Tongue (tissue), 2 donors: ENCODE data around the gene TRABD2B. TPM values are rescaled to one million over a fixed set of nuclear protein-coding genes. Genes with fewer than 3 reads are reported as not detected.

ENCODE experiments used
- DNase-seq: peaks from one replicate; pipeline ENCODE4 v3.0.0-alpha.2; 2015
- total RNA-seq: library from RNA; depleted of rRNA; stranded (reverse); fragments of >200 nt; gene quantifications from one replicate; pipeline ENCODE4 v1.2.3, GENCODE V29; 2014

TRABD2B gene
- total RNA-seq, 1 donor from 2014 or later, result 1.5 TPM

DNA sequence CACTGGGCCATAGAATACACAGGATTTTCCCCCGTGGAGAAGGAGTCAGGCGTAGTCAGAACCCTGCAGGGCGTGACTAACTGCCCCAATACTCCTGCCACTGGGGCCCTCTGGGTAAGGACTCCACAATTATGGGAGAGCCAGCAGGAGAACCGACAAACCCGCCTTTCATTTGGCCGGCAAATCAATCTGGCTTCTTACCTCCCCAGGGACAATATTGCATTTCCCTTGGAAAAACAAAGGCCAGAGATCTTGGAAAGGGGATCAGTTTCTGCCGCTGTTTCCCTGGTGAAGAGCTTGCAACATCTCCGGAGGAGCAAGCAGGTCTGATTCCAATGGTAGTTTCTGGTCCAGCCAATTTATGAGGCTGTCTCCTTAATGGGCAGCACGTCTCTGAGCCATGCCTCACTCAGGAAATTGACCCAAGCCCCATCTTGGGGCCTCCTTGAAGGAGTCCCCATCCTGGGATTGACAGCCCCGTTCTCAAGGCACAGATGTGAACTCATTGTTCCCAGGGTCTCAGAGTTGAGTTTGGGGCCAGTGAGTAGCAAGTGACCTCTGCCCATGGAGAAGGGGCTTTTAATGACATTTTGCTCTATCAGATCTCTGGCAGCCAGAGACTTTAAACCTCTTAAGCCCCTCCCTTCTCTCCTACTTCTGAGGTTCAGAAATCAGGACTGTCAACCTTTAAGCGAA, 4.3 kb downstream of the TRABD2B start:
- DNase-seq, result no peak

DNA sequence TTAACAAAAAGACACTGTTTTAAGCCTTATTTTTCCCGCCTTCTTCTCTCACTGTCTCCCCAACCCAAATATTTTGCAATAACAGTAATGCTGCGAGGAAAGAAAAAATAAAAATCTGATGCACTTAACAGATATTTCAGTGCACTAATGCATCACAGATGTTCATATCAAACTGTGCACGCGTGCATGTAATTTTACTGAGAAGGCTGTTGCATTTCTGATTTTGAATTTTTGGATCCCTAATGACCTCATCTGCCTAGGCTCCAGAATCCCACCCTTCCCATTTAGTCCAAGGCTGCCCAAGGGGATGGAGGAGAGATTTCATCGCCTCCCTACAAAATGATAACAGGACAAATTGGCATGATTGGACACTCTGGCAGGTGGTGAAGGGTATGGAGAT, 5.5 kb downstream of the TRABD2B start:
- peak; percentile 20 for DNase-seq

DNA sequence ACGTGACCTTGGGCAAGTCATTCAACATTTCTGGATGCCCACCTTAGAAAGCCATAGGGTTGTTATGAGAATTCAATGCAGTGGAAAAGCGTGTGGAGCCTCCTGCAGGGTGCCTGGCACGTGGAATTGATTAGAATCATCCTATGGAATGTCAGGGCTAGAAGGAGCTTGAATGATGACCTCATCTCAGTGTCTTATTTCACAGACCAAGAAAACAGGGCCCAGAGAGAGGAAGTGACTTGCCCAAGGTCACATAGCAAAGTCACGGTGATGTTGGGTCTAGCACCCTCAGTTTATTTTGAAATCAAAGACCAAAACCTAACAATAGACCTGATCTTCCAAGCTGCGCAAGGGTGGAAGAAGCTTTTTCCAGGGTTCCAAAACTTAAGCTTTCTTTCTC, 6.0 kb downstream of the TRABD2B start:
- DNase-seq, result peak; percentile 22

DNA sequence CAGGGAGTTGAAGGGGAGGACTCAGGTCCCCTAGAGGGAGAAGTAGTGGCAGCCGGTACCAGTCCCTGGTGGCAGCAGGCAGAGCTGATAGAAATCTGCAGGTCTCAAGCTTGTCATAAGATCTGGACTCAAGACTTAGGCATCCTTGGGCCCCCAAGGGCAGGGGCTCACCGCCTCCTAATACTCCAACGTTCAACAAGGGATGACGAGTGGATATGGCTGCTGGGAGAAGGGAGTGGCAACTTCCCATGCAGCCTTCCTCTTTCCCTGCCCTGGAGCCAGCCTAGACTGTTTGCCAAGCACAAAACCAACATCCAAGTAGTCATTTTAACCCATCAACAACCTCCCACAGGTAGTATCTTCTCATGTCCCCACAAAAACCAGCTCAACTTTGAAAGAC, 6.9 kb downstream of the TRABD2B start:
- no peak for DNase-seq

DNA sequence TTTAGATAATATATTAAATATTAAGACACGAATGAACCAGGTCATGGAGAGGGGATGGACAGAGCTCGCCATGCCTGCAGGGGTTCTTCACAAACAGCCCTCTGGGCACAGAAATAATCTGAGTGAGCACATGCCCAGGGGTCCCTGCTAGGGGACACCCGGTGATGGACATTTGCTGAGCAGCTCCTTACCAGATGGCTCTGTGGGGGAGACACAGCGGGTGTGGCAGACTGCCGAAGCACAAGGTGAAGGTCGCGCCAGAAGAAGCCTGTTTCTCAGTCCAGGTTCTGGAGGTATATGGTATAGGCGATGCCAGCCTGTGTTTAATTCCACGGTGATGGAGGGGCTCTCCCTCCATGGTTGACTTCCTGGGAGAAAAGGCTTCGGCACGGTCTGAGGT, 9.6 kb downstream of the TRABD2B start:
- no peak for DNase-seq

DNA sequence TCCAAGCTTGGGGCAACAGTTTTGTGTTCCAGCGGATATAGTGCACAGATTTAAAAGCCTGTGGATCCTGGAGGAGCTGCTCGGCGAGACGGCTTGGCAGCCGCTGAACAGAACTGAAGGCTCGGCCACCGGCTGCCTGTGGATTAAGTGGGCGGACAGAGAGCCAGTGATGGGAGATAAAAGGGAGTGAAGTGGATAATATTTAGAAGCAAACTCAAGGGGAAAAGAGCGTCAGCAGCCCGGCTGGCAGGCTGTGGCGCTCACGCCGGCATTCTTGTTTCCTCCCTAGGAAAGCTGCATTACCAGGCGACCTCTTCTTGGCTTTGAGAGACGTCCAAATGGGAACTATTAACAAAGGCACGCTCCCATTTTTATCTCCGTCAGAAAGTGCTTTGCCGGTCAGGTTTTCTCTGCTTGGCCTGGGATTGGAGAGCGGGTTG, 10.4 kb downstream of the TRABD2B start:
- DNase-seq, result peak; percentile 70

DNA sequence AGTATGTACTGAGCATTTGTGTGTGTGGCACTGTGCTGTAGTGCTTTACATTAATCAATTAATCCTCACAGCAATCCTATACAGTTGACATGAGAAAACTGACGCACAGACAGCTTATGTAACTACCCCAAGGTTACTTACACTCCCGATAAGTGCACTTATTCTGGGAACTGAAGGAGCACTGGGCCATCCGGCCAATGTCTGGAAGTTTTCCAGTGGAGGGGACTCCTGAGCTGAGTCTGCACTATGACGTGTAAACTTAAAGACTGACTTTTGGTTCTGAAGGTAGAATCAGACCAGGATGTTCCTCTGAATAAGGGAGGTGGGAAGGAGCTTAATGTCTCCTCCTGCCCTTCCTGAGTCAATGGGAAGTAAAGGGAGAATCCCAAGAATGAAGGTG, 12.2 kb downstream of the TRABD2B start:
- DNase-seq, result no peak

DNA sequence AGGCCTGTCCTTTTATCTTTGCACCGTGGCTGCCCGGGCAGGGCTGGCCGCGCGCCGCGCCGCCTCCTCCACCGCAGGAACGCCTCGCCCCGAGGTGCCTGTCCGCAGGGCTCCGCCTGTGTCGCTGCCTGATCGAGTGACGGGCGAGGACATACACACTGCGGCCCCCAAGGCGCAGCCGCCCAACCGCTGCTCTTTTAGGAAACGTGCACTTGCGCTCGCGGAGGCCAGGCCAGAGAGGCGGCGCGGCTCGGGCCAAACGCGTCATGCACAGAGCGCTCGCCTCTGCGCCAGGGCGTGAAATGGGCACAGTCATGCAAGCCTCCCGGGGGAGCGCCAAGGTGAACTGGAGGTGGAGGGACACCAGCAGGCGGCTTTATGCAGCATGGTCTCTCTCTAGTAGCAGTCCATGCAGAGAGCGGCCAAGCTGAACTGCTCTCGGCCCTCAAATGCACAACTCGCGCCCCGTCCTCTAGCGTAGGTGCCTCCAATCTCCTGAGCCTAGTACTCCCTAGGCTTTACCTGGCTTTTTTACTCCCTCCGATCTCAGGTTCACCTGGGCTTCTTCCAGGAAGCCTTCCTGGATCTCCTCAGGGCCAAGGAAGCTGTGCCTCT, 12.9 kb downstream of the TRABD2B start:
- peak; percentile 34 for DNase-seq

DNA sequence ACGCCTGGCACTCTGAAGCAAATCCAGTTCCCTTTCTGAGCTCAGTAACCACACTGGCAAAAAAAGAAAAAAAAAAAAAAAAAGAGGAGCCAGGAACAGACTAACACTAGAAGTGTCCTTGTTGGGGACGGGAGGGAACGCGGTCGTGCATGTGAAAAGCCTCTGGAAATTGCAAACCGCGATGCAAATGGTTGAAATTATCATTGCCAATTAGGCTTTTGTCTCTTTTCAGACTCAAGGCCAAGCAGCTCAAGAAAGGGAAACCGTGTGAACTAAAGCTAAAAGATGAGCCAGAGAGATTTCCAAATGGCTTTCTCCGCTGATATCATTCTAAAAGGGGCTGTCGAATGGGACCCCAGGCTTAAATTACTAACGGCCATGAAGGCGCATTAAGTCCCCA, 13.5 kb downstream of the TRABD2B start:
- DNase-seq, result no peak

DNA sequence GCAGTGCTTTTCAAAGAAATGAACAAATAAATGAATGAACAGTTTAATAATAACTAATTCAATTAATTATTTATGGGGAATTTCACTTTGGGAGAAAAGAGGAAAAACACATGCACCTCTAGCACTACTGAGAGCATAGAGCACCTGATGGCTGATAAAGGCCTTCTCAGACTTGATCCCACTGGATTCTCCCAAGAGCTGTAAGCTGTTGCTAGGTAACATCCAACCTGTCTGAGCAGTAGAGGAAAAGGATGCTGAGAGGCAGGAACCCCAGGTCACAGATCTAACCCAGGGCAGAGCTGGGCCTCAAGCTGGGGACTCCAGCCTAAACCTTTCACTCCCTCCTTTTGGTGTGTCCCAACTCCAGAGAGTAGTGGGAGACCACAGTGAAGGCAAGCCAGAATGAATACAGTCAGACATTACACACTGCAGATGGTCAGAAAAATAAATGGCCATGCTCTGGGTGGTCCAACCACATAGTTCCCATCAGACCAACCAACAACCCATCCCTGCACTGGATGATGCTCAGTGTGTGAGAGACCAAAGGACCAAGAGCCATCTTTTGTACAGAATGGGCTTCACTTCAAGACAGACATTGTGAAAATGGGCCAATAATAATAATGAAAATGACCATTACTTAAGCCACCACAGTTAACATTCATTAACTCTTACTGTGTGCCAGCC, 15.4 kb downstream of the TRABD2B start:
- DNase-seq, result no peak

DNA sequence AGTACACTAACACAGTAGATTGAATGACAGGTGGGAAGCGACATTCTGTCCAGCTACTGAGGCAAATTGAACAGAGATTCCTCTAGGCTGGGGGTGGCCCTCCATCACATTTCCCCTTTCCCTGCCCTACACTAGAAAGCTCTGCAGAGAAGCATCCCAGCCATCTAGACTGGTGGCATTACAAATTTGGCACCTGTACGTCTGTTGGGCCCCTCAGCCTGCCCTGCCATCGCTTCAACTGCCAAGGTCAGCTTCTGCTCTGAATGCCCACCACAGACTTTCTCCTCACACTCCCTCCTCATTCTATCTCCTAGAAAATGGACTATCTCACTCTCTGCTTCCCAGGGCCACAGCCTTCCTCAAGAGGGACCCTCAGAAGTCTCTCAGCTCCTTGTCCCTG, 16.7 kb downstream of the TRABD2B start:
- no peak for DNase-seq

DNA sequence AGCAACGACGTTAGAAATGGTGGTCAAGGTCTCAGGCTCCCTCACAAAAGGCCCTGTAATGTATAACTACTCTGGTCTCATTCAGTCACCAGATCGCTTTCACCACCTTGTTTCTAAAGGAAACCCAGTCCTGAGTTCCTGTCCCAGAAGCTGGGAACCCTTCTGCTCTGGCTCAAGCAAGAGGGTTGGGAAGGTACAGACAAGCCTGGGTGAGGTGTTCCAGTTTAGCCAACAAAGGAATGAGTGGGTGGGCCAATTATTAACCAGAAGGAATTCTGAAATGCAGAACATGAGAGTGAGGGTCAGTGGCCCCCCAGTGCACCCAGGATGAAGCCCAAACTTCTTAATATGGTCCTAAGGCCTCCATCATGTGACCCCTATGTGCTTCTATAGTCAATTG, 17.5 kb downstream of the TRABD2B start:
- DNase-seq, result no peak

DNA sequence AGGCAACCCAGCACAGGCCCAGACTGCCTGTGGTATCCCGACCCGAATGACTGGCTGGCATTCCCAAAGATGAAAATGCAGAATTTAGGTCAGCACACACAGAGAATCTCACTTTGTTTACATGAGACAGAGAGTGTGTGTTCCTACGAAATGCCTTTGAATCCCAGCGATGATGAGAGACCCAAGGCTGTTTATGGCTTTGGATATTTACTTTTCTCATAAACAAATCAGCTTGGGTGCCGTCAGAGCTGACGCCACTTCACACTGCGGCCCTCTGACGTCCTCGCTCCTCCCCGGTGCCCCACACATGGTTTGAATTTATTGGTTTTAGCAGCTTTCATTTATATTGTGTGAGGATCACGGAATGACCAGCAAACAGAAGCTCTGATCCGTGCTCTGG, 18.7 kb downstream of the TRABD2B start:
- peak; percentile 36 for DNase-seq

DNA sequence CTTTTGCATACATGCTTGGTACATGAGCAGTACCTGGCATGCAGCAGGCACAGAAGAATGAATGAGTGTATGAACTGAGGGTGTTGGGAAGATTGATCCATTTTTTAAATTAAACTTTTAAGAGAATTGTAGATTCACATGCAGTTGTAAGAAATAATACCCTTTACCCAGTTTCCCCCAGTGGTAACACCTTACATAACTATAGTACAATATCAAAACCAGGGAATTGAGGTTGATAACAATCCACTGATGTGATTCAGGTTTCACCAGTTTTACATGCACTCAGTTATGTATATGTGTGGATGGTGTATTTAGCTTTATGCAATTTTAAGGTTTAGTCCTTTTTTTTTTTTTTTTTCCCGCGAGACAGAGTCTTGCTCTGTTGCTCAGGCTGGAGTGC, 20.5 kb downstream of the TRABD2B start:
- DNase-seq, result no peak

DNA sequence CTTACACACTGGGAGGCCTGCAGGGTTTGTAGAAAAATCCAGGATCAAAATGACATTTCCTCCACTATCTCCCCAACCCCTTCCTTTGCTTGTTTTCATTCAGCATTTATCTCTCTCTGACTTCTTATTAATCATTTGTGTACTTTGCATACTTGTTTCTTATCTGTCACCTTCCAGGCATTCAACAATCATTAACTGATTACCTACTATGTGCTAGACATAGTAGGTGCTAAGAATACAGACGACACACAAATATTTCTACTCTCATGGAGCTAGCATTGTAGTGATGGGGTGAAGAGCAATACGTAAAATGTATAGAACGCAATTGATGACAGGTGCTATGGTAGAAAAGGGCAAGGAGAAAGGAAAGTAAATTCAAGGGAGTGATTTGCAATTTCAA, 20.9 kb downstream of the TRABD2B start:
- no peak for DNase-seq

DNA sequence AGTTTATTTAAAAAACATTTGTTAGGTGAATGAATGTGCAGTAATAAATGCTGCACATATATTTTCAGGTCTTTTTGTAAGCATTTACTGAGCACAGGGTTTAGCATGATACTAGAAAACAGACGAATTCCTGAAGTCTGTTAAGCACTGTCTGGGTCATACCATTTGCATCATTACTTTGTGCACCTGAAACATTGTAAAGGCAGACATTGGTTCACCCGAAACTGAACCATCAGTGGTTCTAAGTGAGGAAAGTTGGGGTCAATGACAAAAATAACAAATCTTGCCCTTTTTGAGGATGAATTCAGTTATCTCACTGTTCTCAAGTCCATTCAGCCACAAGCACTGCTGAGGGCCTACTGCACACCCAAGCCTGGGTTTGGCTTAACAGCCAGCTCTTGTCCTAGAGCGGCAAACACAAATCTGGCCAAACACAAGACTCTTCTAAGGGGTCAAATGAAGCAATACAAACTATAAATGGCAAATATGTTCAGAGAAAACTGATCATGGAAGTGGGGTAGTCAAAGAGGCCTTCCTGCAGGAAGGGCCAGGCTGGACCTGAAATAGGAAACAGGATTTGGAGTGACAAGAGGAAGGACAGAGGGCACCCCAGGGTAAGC, 21.8 kb downstream of the TRABD2B start:
- no peak for DNase-seq

DNA sequence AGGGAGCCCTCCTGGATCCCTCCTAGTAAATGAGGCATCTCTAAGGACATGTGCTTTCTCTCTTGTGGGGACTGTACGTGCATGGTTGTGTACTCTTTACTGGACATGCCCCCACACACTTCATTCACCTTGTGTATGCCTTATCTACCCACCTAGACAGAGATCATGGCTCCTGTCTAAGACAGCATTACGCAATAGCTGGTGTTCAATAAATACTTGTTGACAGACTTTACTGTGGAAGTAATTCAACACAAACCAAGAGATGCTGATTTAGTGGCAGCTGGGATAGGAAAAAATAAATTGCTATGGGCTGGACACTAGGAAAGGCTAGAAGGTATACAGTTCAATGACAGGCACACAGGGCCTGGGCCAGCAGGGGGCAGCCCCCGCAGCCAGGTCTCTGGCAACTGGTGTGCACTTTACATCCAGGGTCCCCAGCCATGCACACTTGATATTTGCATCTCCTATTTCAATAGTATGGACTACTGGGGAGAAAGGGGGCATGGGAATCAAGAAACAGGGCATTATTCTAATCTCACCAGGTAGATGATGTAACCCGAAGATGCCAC, 24.2 kb downstream of the TRABD2B start:
- DNase-seq, result no peak

DNA sequence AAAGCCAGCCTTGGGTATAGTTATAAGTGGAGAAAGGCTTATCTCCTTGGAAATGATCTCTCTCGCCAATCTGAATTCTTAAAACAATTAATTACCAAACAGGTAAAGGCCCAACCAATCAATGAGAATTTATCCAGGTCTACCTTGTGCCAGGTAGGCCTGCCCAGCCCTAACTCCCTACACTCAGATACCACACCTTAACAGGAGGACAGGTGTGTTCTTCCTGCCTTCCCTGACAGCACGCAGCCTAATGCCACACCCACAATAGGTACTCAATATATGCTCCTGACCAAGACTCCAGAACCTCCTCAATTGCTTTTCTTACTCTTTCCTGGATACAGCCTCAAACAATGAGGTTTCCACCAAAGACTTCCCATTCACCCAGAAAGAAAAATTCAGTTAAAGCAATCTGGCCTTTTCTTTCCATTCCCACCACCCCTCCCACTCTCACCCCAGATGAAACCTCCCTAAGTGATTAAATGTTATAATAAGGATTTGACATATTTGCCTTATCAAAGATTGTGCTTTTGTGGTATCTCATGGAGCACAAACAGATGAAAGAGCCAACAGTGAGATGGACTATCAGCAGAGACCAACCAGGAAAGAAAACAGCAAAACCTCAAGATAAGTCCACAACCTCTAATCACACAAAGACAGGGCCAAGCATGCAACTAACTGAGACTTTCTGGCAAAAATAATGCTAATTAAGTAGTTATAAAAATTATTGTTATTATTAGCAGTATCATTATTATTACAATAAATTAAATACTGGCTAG, 25.6 kb downstream of the TRABD2B start:
- DNase-seq, result no peak

DNA sequence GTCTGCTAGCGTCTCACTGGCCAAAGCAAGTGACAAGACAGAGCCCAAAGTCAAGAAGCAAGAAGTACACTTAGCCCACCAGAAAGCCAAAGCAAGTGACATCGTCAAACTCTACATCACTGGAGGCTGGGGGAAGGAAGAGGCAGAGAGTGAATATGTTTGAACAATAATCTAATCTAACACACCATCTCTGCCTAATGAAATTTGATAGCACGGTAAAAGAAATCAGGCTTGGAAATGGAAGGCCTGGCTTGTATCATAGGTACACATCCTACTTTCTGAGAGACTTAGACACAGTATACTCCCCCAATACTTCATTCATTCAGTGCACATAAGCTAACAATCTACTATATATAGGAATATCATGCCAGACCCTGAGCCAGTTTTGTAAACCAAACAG, 26.3 kb downstream of the TRABD2B start:
- no peak for DNase-seq

DNA sequence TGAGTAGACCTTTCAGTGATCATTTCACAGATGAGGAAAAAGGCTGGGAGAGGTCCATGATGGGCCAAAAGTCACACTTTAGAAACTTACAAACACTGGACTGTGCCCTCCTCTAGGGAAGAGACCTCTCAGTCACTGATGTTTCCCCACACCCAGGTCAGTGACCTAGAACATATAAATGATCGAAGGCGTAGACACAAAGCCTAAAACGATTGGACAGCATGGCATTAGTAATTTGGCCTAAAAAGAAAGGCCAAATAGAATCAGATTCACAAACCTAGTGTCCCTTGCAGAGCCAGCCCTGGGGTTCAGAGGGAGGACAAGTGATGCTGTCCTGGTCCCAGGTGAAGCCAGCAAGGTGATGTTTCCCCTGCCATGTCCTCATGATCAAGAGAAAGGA, 27.7 kb downstream of the TRABD2B start:
- DNase-seq, result no peak

DNA sequence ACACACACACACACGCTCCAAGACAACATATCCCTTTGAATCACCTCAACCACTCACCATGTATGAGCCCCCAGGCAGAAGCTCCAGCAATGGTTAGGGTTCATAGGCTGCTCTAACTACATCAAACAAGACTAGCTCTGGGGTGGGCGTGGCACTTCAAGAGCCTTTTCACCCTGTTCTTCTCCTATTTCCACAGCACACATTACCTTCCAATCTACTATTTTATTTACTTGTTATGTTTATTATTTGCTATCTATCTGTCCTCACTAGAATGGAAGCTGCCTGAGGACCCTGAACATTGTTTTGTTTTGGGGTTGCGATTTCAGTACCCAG, 28.7 kb downstream of the TRABD2B start:
- no peak for DNase-seq

DNA sequence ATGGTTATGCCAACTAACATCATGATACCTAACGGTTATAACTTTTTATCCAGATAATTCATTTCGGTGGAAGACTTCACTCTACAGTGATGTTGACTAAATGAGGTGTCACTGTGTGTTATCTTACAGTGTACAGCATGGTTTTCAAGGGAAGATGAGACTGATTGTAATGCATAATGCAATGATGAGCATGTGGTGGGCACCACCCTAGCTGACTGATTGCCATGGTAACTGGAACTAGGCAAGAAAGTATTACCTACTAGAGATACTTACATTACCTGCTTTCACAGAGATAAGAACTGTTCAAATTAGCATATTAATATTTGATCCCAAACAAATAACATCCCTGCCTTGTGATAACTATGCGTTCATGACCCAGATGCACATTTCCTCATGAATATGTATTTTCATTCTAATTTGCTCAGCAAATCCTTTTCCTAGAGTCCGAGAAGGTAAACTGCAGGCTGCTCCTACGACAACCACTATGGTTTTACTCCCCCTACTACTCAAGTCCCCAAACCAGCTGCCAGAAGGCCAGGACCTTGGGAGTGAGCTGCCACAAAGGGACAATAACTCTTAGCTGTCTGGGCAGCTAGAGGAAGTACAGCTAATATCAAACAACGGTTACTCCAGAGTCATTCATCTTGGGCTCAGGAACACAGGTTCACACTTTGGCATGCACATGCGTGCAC, 29.2 kb downstream of the TRABD2B start:
- no peak for DNase-seq
